Nephron progenitor cell (in vitro differentiated cells): Measurements from ENCODE around the gene AHI1.

Experiments
- DNase-seq: peaks from one replicate; pipeline ENCODE4 v3.0.0; 2021
- H3K27ac Mint-ChIP-seq: 2 replicates; pipeline ENCODE4 v1.8.0; 2021; ENCODE audit warnings: mild to moderate bottlenecking, moderate library complexity, mixed read lengths
- H3K27me3 Mint-ChIP-seq: 2 replicates; pipeline ENCODE4 v1.8.0; 2021; ENCODE audit warnings: mild to moderate bottlenecking, low read depth, mixed read lengths; ENCODE audit not compliant: poor library complexity
- H3K36me3 Mint-ChIP-seq: 2 replicates; pipeline ENCODE4 v1.8.0; 2021; ENCODE audit warnings: low read depth, mixed read lengths
- H3K4me1 Mint-ChIP-seq: 2 replicates; pipeline ENCODE4 v1.8.0; 2021; ENCODE audit warnings: mixed read lengths
- H3K4me3 Mint-ChIP-seq: 2 replicates; pipeline ENCODE4 v1.8.0; 2021; ENCODE audit warnings: mild to moderate bottlenecking, moderate library complexity, mixed read lengths
- H3K9me3 Mint-ChIP-seq: 2 replicates; pipeline ENCODE4 v1.8.0; 2021; ENCODE audit warnings: mild to moderate bottlenecking, moderate library complexity, mixed read lengths
- CTCF ChIP-seq: fragments of 200-600 bp; sonication (generic); IDR thresholded peaks from 2 replicates; pipeline ENCODE4 v1.5.0; 2021; ENCODE audit warnings: antibody characterized with exemption

AHI1 gene

GRCh38 chr6:135527116-135527959 lies 29.8 kb upstream of the AHI1 start:
- no peaks in the 10 kb centered on the region for H3K36me3 Mint-ChIP-seq
- TF ChIP-seq CTCF = no peak
- H3K4me1 Mint-ChIP-seq = no peaks in the 10 kb centered on the region
- no peaks in the 10 kb centered on the region for H3K27me3 Mint-ChIP-seq
- no peak for DNase-seq
- H3K4me3 Mint-ChIP-seq = no peak overlapping the region
- H3K9me3 Mint-ChIP-seq = no peaks in the 10 kb centered on the region
- H3K27ac Mint-ChIP-seq = peak overlapping the region; percentile 2

- Mint-ChIP-seq H3K9me3 (no peaks in the 10 kb centered on the region), H3K27ac (no peak overlapping the region), H3K27me3 (peaks cover 2% of the 10 kb centered on the region), H3K36me3 (no peaks in the 10 kb centered on the region), H3K4me3 (no peak overlapping the region), H3K4me1 (no peaks in the 10 kb centered on the region)
- no peak for TF ChIP-seq CTCF
- DNase-seq = no peak
These were observed 28.1 kb upstream of the AHI1 start for GRCh38 chr6:135525594-135525993.

DNA sequence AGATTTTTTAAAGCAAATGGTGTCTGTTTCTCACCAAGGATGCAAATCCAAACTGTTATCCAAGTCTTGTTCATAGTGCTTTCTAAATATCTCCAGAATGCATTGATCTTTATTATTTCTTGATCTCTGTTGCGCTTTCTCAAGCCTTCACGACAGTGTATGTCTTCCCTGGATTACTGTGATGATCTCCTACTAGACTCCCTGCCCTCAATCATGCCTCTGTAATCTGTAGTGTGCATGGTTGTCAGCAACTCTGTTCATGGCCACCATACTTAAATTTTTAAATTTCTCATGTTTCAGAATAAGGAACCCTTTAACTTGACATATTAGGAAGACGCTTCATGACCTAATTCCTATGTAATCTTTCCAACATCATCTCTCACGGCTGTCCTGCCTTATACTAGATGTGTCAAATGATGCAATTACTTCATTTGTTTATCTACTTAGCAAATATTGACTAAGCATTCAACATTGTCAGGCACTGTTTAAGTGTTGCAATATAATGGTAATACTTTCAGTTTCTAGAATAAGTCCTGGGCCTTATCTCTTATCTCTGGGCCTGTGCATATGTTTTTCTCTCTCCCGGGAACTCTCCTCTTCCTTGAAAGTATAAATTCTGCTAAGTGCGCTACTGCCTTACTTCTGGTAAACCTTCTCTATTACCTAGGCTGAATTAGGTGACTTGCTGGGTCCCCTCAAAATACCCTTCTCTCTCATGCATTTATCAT lies 25.6 kb upstream of the AHI1 start:
- TF ChIP-seq CTCF = no peak

GRCh38 chr6:135521431-135521830 lies 23.9 kb upstream of the AHI1 start:
- H3K9me3 Mint-ChIP-seq = peaks cover 17% of the 10 kb centered on the region
- no peaks in the 10 kb centered on the region for H3K4me1 Mint-ChIP-seq
- DNase-seq = no peak
- H3K27me3 Mint-ChIP-seq = peaks cover 6% of the 10 kb centered on the region
- peaks cover 10% of the 10 kb centered on the region for H3K36me3 Mint-ChIP-seq
- H3K27ac Mint-ChIP-seq = no peak overlapping the region
- H3K4me3 Mint-ChIP-seq = no peak overlapping the region
- no peak for TF ChIP-seq CTCF

More for the DNA sequence above, 25.6 kb upstream of the AHI1 start:
- H3K27me3 Mint-ChIP-seq = peaks cover 6% of the 10 kb centered on the region
- H3K4me1 Mint-ChIP-seq = no peaks in the 10 kb centered on the region
- no peak overlapping the region for H3K27ac Mint-ChIP-seq
- no peaks in the 10 kb centered on the region for H3K36me3 Mint-ChIP-seq
- H3K9me3 Mint-ChIP-seq = peaks cover 5% of the 10 kb centered on the region
- H3K4me3 Mint-ChIP-seq = no peak overlapping the region
- DNase-seq = no peak

DNA sequence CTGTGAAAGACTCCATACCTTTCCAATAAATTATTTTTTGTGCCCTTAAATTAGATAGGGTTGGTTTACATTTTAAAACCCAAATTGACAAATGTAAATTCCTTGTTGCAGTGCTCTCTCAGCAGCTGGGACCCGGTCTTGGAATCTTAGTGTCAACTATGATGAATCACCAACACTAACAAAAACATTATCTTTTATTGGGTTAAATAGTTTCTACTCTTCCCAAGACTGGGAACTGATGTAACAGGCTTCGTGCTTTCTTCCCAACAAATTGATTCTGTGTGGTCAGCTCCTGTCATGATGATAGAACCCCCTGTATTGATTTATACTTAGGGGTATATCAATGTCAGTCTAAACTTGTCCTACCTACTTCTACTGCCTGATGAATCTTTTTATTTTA lies 23.2 kb upstream of the AHI1 start:
- H3K27ac Mint-ChIP-seq = no peak overlapping the region
- peaks cover 10% of the 10 kb centered on the region for H3K36me3 Mint-ChIP-seq
- DNase-seq = no peak
- H3K4me1 Mint-ChIP-seq = no peaks in the 10 kb centered on the region
- H3K27me3 Mint-ChIP-seq = peaks cover 6% of the 10 kb centered on the region
- no peak overlapping the region for H3K4me3 Mint-ChIP-seq
- TF ChIP-seq CTCF = no peak
- H3K9me3 Mint-ChIP-seq = peaks cover 17% of the 10 kb centered on the region
